Lower leg skin (tissue), 4 donors: ENCODE results near the gene PTPA. TPM values are rescaled to one million over a fixed set of nuclear protein-coding genes. Genes with fewer than 3 reads are reported as not detected.
"Not testable (repeated sequence)": the region's sequence is repeated elsewhere in the genome, so short reads cannot be mapped to it uniquely, and the experiment has no call there.

Source experiments
- DNase-seq, 2 donors: peaks; one replicate each; pipeline ENCODE4 v3.0.0-alpha.2; 2019; ENCODE audit warnings: low spot score in 2 of 2
- H3K4me3 ChIP-seq: fragments of 200-600 bp; sonication (generic); 2 replicates; pipeline ENCODE4 v1.5.1; 2017; ENCODE audit warnings: mild to moderate bottlenecking, low read depth; ENCODE audit not compliant: poor library complexity, severe bottlenecking
- POLR2A ChIP-seq, 2 donors: fragments of 450-650 bp; IDR thresholded peaks; one replicate each; pipeline ENCODE4 v1.6.1; 2016 to 2017; ENCODE audit warnings: antibody characterized with exemption in 2 of 2, mild to moderate bottlenecking in 1 of 2, moderate library complexity in 1 of 2
- WGBS, 2 donors: methylation state at CpG; one replicate each; pipeline ENCODE4 v1.1.5; 2018; 5-methylcytosine and 5-hydroxymethylcytosine counted together
- intact Hi-C: fragments of 100-400 bp; cut with DNase I; formaldehyde crosslinking; loops from one replicate; pipeline ENCODE4 v1.15.0; 2023; ENCODE audit warnings: low total_unique reads
- total RNA-seq, 4 donors: library from RNA; depleted of rRNA; stranded (reverse); fragments of >200 nt; gene quantifications; one replicate each; pipeline ENCODE4 v1.1.0, GENCODE V29; 2016
- TF ChIP-seq, protein P1 (sequence below), 3 donors: fragments of 450-650 bp; IDR thresholded peaks; one replicate each; pipeline ENCODE4 v1.5.1; 2016; ENCODE audit warnings: antibody characterized with exemption in 3 of 3, mild to moderate bottlenecking in 3 of 3, moderate library complexity in 2 of 3

Gene PTPA
- total RNA-seq, 4 donors from 2014 or later = 62.9 to 104 (median 73.8) TPM

DNA sequence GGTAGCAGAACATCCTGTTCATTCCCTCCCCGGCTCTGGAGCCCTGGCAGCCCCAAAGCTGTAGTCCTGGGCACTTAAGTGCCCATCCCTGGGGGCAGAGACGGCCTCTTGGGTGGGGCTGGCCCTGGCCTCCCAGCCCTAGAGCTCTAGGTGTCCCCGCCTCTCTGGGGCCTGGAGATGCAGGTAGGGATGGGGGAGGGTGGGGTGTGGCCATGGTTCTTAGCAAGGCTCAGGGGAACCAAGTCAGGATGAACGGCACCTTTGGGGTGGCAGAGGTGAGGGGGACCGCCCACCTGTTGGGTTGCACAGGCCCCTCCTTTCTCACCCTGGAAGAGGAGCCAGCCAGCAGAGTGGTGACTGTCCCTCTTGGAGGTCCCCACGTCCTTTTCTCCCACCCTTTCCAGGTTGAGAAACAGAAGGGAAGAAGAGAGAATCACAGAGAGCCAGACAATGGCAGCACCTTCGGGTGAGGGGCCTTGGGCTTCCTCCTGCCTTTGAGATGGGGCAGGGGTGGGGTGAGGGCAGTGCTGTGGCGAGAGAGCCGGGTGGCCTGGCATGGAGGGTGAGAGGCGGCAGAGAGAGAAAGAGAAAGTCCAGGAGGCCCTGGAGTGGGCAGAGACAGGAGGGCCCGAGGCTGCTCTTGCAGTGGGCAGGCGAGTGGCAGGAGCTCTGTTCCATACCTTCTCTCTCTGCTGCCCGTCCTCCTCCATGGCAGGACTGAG lies 3.0 kb upstream of the PTPA start:
- H3K4me3 ChIP-seq = no peak overlapping the region
- intact Hi-C loops = no loop called here
- TF ChIP-seq POLR2A (IDR thresholded peaks at IDR 0.05) = no peak
- TF ChIP-seq, protein P1, sequence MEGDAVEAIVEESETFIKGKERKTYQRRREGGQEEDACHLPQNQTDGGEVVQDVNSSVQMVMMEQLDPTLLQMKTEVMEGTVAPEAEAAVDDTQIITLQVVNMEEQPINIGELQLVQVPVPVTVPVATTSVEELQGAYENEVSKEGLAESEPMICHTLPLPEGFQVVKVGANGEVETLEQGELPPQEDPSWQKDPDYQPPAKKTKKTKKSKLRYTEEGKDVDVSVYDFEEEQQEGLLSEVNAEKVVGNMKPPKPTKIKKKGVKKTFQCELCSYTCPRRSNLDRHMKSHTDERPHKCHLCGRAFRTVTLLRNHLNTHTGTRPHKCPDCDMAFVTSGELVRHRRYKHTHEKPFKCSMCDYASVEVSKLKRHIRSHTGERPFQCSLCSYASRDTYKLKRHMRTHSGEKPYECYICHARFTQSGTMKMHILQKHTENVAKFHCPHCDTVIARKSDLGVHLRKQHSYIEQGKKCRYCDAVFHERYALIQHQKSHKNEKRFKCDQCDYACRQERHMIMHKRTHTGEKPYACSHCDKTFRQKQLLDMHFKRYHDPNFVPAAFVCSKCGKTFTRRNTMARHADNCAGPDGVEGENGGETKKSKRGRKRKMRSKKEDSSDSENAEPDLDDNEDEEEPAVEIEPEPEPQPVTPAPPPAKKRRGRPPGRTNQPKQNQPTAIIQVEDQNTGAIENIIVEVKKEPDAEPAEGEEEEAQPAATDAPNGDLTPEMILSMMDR (IDR thresholded peaks at IDR 0.05) = no peak
- 54 to 62% methylated on average over 11 to 13 of the region's 13 CpGs for WGBS, 2 donors
- no peak for DNase-seq

DNA sequence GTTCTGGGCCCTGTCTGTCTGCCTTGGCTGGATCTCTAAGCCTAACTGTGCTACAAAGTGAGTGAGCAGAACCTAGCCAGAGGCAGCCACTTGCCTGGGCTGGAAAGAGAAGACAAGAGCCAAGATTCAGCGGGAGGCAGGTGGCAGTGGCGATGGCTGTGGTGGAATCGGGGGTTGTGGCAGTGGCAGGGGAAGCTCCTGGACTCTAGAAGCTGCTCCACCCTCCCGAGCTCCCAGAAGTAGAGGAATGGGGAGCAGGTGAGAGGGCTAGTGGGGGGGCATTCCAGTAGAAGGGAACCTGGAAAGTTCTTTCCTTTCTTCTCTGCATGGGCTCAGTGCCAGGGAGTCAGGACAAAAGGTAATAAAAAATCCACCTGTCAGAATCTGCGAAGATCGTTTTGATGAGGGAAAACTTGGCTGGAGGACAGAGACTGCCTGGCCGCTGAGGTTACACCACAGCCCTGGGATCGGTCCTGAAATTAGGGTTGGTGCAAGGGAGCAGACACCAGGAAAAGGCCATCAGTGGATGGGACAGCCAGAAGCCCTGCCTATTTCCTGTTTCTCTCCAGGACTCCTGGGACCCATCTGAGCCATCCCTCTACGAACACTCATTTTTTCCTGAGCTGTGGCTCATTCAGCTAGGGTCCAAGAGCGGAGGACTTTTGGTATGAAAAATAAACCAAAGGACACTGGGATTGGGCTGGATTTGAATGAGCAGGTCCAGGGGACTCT lies 2.2 kb upstream of the PTPA start:
- TF ChIP-seq, protein P1 (IDR thresholded peaks at IDR 0.05) = no peak
- TF ChIP-seq POLR2A (IDR thresholded peaks at IDR 0.05) = no peak
- H3K4me3 ChIP-seq = no peak overlapping the region
- intact Hi-C loops = no loop called here
- 38 to 51% methylated on average over 10 of the region's 10 CpGs for WGBS, 2 donors
- peak in 1 of 2 donors; percentile 37 for DNase-seq

DNA sequence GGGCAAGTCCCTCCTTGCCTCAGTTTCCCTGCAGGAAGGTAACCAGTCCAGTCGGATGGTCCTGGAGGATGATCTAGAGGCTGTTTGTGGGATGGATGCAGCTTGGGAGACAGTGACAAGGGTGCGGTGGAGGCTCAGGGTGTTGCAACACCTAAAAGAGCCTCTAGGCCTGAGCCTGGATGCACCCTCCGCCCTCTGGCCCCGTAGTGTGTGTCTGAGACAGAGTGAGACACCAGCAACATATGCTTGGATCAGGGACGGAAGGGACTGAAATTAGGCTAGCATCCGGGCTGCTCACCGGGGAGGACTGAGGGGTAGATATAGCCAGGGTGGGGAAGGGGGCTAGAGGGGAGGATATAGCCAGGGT lies 1.7 kb upstream of the PTPA start:
- H3K4me3 ChIP-seq = no peak overlapping the region
- intact Hi-C loops = no loop called here
- peak; percentile 69 to 95 for DNase-seq
- TF ChIP-seq, protein P1 (IDR thresholded peaks at IDR 0.05) = no peak
- no peak for TF ChIP-seq POLR2A (IDR thresholded peaks at IDR 0.05)
- WGBS, 2 donors = 32 to 40% methylated on average over 7 of the region's 7 CpGs

DNA sequence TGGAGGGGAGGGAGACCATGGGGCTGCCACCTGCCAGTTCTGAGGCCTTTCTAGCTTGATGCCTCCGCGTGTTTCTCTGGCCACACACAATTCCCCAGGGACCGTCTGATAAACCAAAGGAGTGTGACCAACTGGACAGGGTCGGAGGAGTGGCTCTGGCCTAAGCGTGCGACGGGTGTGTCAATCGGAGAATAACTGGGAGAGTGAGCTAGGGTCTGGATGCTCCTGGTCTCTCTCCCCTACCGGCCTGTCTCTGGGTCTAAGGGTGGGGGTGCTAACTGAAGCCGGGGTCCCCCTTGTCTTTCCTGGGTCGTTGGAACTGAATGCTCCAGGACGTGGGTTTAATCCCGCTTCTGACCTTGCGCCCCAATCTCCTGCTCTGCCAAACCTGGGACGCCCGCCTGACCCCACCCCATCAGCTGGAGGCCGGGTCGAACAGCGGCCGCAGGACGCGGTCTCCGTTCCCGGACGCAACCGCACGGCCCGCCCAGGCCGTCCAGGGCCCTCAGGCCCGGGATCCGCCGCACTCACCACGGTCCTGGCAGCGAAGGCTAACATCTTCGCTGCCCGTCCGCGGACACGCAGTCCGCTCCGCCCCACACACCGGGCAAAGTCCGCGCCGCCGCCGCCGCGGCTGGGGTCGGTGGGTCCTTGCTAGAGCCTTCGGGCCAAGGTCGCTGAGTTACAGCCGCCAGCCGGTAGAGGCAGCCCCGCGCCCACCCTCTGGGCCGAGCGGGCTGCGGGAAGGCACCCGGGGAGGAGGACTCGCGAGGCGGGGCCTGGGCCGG lies 1.1 kb upstream of the PTPA start:
- peak in 1 of 2 donors; percentile 42 for DNase-seq
- 20% methylated on average over 17 to 44 of the region's 64 CpGs for WGBS, 2 donors
- TF ChIP-seq POLR2A (IDR thresholded peaks at IDR 0.05) = no peak
- TF ChIP-seq, protein P1 (IDR thresholded peaks at IDR 0.05) = no peak
- intact Hi-C loops = no loop called here
- peak overlapping the region; percentile 63 for H3K4me3 ChIP-seq

DNA sequence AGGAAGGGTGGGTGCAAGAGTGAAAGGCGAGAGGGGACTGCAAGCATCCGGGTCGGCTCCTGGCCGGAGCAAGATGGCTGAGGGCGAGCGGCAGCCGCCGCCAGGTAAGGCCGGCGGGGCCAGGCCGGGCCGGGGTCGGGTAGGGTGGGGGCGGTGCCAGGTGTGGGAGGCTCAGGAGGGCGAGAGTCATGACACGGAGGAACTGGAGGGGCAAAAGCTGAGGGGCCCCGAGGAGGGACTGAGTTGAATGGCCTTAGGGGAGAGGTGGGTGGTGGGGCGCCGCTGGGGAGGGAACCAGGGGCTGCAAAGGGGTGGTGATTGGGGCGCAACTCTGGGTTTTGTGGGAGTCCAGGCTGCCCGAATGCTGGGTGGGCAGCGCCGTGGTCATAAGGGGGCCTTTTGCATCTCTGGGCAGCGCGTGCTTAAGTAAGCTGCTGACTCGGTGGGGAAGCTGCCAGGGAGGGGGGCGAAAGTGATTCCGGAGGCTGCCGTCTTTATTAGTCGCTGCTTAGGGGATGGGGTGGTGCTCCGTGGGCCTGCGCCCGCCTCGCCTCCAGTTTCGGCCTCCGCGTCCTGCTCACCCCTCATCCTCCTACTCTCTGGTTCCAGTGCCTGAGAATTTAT lies 425 bp downstream of the PTPA start:
- DNase-seq = peak in 1 of 2 donors; percentile 36
- no peak for TF ChIP-seq POLR2A (IDR thresholded peaks at IDR 0.05)
- TF ChIP-seq, protein P1 (IDR thresholded peaks at IDR 0.05) = no peak
- H3K4me3 ChIP-seq = peak overlapping the region; percentile 92
- intact Hi-C loops = no loop called here
- 1 to 2% methylated on average over 37 of the region's 37 CpGs for WGBS, 2 donors

DNA sequence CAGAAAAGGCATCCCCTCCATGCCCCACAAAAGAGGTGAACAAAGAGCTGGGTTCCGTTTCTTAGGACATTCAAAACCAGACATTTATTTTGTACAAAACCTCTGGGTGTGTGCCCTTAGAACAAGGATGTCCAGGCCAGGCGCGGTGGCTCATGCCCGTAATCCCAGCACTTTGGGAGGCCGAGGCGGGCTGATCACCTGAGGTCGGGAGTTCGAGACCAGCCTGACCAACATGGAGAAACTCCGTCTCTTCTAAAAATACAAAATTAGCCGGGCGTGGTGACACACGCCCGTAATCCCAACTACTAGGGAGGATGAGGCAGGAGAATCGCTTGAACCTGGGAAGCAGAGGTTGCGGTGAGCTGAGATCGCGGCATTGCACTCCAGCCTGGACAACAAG lies 1.3 kb downstream of the PTPA start:
- WGBS, 2 donors = 87 to 90% methylated on average over 17 of the region's 17 CpGs
- H3K4me3 ChIP-seq, DNase-seq, intact Hi-C loops: not testable (repeated sequence)
